Measurements from ENCODE around the gene TRAFD1. TPM values are rescaled to one million over a fixed set of nuclear protein-coding genes. Genes with fewer than 3 reads are reported as not detected.

The TRAFD1 gene
- total RNA-seq = 99.2 and 132 TPM in 2 replicates

GRCh38 chr12:112125250-112125999 lies at the start of gene TRAFD1:
TRAFD1 (plus strand) TSS chr12:112125560; CDS start chr12:112130523, 4,963 bp downstream.

GRCh38 chr12:112108202-112109079 lies 16.9 kb upstream of the TRAFD1 start, which contains the start of gene NAA25:
NAA25 (minus strand) TSS chr12:112108783; CDS start chr12:112108773, 10 bp downstream.

Small RNA genes lying within 50 kb of the gene (small RNA-seq; reads per million reads assigned to genes)
- gene RF00019 = not detected

Other genes starting within 250 kb of the TRAFD1 start
- 11.1 and 16.9 TPM in 2 replicates for gene TMEM116, start 112.4 kb upstream of the TRAFD1 start, total RNA-seq
- 60.7 and 61.2 TPM in 2 replicates for gene ERP29, start 112.1 kb upstream of the TRAFD1 start, total RNA-seq
- 29.4 and 29.7 TPM in 2 replicates for gene NAA25, start 16.8 kb upstream of the TRAFD1 start, total RNA-seq

All from articular chondrocyte of knee joint (primary cell).